Gastrocnemius medialis (tissue), 4 donors: ENCODE data around the gene C18orf32. TPM values are rescaled to one million over a fixed set of nuclear protein-coding genes. Genes with fewer than 3 reads are reported as not detected.

Experiments used
- ATAC-seq, 2 donors: fragments of 150-250 bp; one replicate each; pipeline ENCODE4 v1.9.1; 2016
- DNase-seq, 2 donors: peaks; one replicate each; pipeline ENCODE4 v3.0.0-alpha.2; 2019
- H3K27ac ChIP-seq, 4 donors: fragments of 200-600 bp; sonication (generic); 1 replicate in 1 of 4; 2 replicates in 3 of 4; pipeline ENCODE4 v1.5.1; 2016 to 2018; ENCODE audit warnings: mild to moderate bottlenecking in 2 of 4, moderate library complexity in 1 of 4
- H3K27me3 ChIP-seq, 3 donors: fragments of 200-600 bp; sonication (generic) in 2 of 3; 1 replicate in 1 of 3; 2 replicates in 2 of 3; pipeline versions ENCODE4 v1.5.1 to v1.6.0; 2016 to 2019; ENCODE audit warnings: mild to moderate bottlenecking in 1 of 3, moderate library complexity in 1 of 3
- H3K36me3 ChIP-seq, 2 donors: fragments of 200-600 bp; sonication (generic) in 1 of 2; one replicate each; pipeline ENCODE4 v1.5.1; 2017 to 2018
- H3K4me1 ChIP-seq, 2 donors: fragments of 200-600 bp; sonication (generic) in 1 of 2; one replicate each; pipeline ENCODE4 v1.5.1; 2016 to 2017; ENCODE audit warnings: mild to moderate bottlenecking in 2 of 2
- H3K4me3 ChIP-seq, 4 donors: fragments of 200-600 bp; sonication (generic) in 3 of 4; 1 replicate in 1 of 4; 2 replicates in 3 of 4; pipeline ENCODE4 v1.5.1; 2016 to 2019; ENCODE audit warnings: mild to moderate bottlenecking in 2 of 4
- H3K9me3 ChIP-seq, 3 donors: fragments of 200-600 bp; sonication (generic) in 2 of 3; 1 replicate in 1 of 3; 2 replicates in 2 of 3; pipeline ENCODE4 v1.5.1; 2016 to 2019
- CTCF ChIP-seq, 5 experiments: fragments of 450-650 bp in 3 of 5; fragments of 200-600 bp in 2 of 5; sonication (generic) in 2 of 5; IDR thresholded peaks in 4 of 5; conservative IDR thresholded peaks in 1 of 5; 1 replicate in 4 of 5; 2 replicates in 1 of 5; pipeline ENCODE4 v1.5.1; 2016 to 2019; ENCODE audit warnings: antibody characterized with exemption in 5 of 5, mild to moderate bottlenecking in 3 of 5, moderate library complexity in 3 of 5
- POLR2A ChIP-seq, 2 donors: fragments of 450-650 bp; IDR thresholded peaks; one replicate each; pipeline ENCODE4 v1.6.1; 2017; ENCODE audit warnings: antibody characterized with exemption in 2 of 2, mild to moderate bottlenecking in 2 of 2, moderate library complexity in 2 of 2
- in situ Hi-C, 4 donors: fragments of 200-750 bp; cut with MboI; loops; one replicate each; pipeline versions ENCODE4 v1.15.0 to v1.8.0; 2017; ENCODE audit warnings: low sequenced_read_pairs in 4 of 4
- intact Hi-C: fragments of 100-400 bp; cut with DNase I; formaldehyde crosslinking; loops from one replicate; pipeline ENCODE4 v1.15.1; 2023; ENCODE audit warnings: low total_unique reads
- total RNA-seq, 4 donors: library from RNA; depleted of rRNA; stranded (reverse); fragments of >200 nt; gene quantifications; one replicate each; pipeline versions ENCODE4 v1.1.0 to v1.2.3, GENCODE V29; 2016

C18orf32 gene
- total RNA-seq, result 10 to 100 TPM; 14.0 to 28.2 (median 19.6) TPM

- no peaks in the 10 kb centered on the region for H3K9me3 ChIP-seq
- DNase-seq (peak; percentile 92 to 95), ATAC-seq (peak; percentile 96)
- in situ Hi-C loops (loop anchor here in 3 of 4 donors (25.0 kb wide), 1 partner anchor 800 kb away; the partner anchor contains the start of genes CXXC1 (in 3 of the 3) and MBD1 (in 3 of the 3)), intact Hi-C loops (loop anchor here (1.0 to 10.0 kb wide), 6 partner anchors 27 to 1710 kb away; partner anchors contain the start of genes ACAA2, DYM, MEX3C and SMAD2)
- H3K4me3 ChIP-seq, result peak within 1 kb of the TSS; percentile 82 to 93 (median 90)
- peaks cover 38 to 40% of the 10 kb centered on the region in 2 donors for H3K4me1 ChIP-seq
- H3K27me3 ChIP-seq, result no peaks in the 10 kb centered on the region
- H3K36me3 ChIP-seq, result peaks cover 2 to 50% of the 10 kb centered on the region in 2 donors
- H3K27ac ChIP-seq, result peak within 1 kb of the TSS; percentile 94 to 98 (median 98)
- peak; percentile 97 to 99 for TF ChIP-seq POLR2A (IDR thresholded peaks at IDR 0.05)
- no peak for TF ChIP-seq CTCF (IDR thresholded peaks at IDR 0.05 in 4 of 5, conservative IDR thresholded peaks at IDR 0.05 in 1 of 5)
Observed at GRCh38 chr18:49486953-49487710, at the start of gene C18orf32. C18orf32 (minus strand) TSS chr18:49487234; CDS start chr18:49483748, 3,486 bp downstream.

- intact Hi-C loops, result no loop called here
- in situ Hi-C loops, result no loop called here
- Histone ChIP-seq H3K4me3 (no peak overlapping the region), H3K4me1 (no peaks in the 10 kb centered on the region), H3K9me3 (no peaks in the 10 kb centered on the region), H3K27me3 (no peaks in the 10 kb centered on the region), H3K27ac (no peak overlapping the region), H3K36me3 (no peaks in the 10 kb centered on the region)
- no peak for ATAC-seq
- TF ChIP-seq CTCF (IDR thresholded peaks at IDR 0.05 in 4 of 5, conservative IDR thresholded peaks at IDR 0.05 in 1 of 5), result no peak
- no peak for TF ChIP-seq POLR2A (IDR thresholded peaks at IDR 0.05)
- DNase-seq, result no peak
Observed at GRCh38 chr18:49534846-49535601, 48.0 kb upstream of the C18orf32 start.

GRCh38 chr18:49531678-49532153 is 44.7 kb upstream of the C18orf32 start:
- H3K9me3 ChIP-seq, result no peaks in the 10 kb centered on the region
- ATAC-seq (no peak), DNase-seq (no peak)
- in situ Hi-C loops, result no loop called here
- TF ChIP-seq CTCF (IDR thresholded peaks at IDR 0.05 in 4 of 5, conservative IDR thresholded peaks at IDR 0.05 in 1 of 5), result no peak
- no peak for TF ChIP-seq POLR2A (IDR thresholded peaks at IDR 0.05)
- no peak overlapping the region for H3K4me3 ChIP-seq
- H3K27me3 ChIP-seq, result no peaks in the 10 kb centered on the region
- H3K36me3 ChIP-seq, result no peaks in the 10 kb centered on the region
- H3K4me1 ChIP-seq, result no peaks in the 10 kb centered on the region
- no peak overlapping the region for H3K27ac ChIP-seq
- intact Hi-C loops, result no loop called here

- no peaks in the 10 kb centered on the region for H3K36me3 ChIP-seq
- in situ Hi-C loops, result no loop called here
Observed at GRCh38 chr18:49529596-49529995, 42.6 kb upstream of the C18orf32 start.

More at GRCh38 chr18:49529596-49529995, 42.6 kb upstream of the C18orf32 start:
- intact Hi-C loops, result no loop called here
- H3K27me3 ChIP-seq, result no peaks in the 10 kb centered on the region
- H3K9me3 ChIP-seq, result no peaks in the 10 kb centered on the region
- TF ChIP-seq CTCF (IDR thresholded peaks at IDR 0.05 in 4 of 5, conservative IDR thresholded peaks at IDR 0.05 in 1 of 5), result no peak
- no peaks in the 10 kb centered on the region for H3K4me1 ChIP-seq
- DNase-seq, result no peak
- no peak overlapping the region for H3K4me3 ChIP-seq
- H3K27ac ChIP-seq, result no peak overlapping the region
- no peak for ATAC-seq
